ENCODE data around the gene TADA1.
"Not testable (repeated sequence)": the region's sequence is repeated elsewhere in the genome, so short reads cannot be mapped to it uniquely, and the experiment has no call there.

TADA1 gene

DNA sequence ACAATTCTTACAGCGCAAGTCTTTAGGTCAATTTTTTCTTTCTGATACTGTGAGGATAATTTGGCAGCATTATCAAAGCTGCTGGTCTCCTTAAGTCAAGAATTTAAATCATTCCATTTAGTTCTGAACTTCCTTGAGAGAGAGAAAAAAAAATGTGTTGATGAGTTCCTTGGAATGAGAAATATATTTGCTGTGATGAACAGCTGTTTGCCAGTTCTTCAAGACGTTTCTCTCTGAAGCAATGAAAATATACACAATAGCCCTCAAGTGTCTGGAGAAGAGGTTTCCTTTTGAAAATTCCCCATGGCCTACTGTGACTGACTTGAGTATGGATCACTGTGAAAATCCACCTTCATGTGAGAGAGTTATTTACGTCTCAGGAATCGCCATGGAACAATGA is 31.0 kb upstream of the TADA1 start:
- no peak for DNase-seq
- TF ChIP-seq POLR2A (IDR thresholded peaks at IDR 0.05; ENCODE audit: low read length) (no peak), GATA1 (IDR thresholded peaks at IDR 0.05; ENCODE audit: low read depth, low read length) (no peak)

DNA sequence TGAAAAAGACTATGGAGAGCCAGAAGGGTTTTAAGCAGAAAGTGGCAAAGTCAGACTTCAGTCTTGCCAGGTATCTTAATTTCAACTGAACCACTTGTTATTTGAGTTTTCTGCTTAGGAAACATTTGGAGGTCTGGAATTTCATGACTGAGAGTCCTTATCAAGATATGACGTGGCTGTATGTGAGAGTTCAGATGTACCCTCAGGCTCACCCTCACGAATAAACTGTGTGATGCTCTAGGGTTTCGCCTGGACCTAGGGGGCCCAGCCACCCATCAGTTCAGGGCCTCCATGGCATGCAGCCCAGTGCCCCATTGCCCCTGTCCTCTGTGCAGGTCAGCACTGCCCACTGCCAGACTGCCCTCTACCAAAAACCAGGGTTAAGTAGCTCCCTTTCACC is 30.6 kb upstream of the TADA1 start:
- DNase-seq: no peak
- TF ChIP-seq GATA1 (IDR thresholded peaks at IDR 0.05; ENCODE audit: low read depth, low read length) (no peak), POLR2A (IDR thresholded peaks at IDR 0.05; ENCODE audit: low read length) (no peak)

DNA sequence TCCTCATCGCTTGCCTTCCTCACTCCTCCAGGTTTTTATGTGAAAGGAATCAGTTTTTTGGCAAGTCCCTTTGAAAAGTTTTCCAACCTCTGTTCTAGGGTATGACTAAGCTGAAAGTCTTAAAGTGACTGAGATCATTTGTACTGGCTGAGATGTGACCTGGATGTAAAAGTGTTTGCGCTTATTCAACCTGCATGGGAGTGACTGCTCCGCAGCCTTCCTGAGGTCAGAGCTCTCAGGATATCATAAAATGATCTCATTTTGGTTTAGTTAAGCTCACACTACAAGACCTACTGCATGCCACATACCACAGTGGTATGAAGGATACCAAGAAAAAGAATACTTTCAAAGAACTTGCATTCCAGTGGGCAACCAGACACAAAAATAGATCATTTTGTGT is 29.8 kb upstream of the TADA1 start:
- TF ChIP-seq GATA1 (IDR thresholded peaks at IDR 0.05; ENCODE audit: low read depth, low read length) (no peak), POLR2A (IDR thresholded peaks at IDR 0.05; ENCODE audit: low read length) (no peak)
- no peak for DNase-seq

DNA sequence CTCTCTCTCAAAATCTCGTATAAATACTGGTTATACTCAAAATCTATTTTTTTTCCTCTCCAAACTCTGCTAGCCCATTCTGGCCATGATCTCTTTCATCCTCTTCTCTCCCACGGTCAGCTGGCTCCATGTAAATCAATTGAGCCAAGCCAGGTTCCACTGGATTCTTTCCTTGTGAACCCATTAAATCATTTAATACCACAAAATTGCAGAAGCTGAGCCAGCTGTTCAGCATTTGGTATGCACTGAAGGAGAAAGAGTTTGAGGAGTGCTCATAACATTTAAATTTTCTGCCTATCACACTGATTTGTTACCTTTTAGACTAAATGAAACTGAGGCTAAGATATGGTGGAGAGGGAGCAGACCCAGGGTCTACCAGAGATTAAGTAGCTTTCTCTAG is 29.1 kb upstream of the TADA1 start:
- TF ChIP-seq POLR2A (IDR thresholded peaks at IDR 0.05; ENCODE audit: low read length) (no peak), GATA1 (IDR thresholded peaks at IDR 0.05; ENCODE audit: low read depth, low read length) (no peak)
- DNase-seq: no peak

DNA sequence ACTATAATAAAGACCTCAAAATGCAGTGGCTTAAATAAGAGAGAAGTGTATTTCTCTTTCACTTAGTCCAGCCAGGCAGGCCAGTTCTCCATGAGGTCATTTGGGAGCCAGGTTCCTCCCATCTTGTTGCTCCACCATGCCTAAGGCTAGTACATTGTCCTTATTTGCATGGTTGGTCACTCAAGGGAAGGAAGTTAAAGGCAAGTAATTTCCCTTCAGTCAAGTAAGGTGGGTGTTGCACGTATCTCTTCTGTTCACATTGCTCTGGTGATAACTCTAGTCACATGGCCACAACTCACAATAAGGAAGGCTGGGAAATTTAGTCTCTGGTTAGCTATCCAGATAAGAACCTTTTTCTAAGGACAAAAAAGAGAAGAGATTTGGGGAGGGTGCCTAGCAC is 27.2 kb upstream of the TADA1 start:
- TF ChIP-seq GATA1 (IDR thresholded peaks at IDR 0.05; ENCODE audit: low read depth, low read length) (no peak), POLR2A (IDR thresholded peaks at IDR 0.05; ENCODE audit: low read length) (no peak)
- DNase-seq: peak; percentile 10 to 37

DNA sequence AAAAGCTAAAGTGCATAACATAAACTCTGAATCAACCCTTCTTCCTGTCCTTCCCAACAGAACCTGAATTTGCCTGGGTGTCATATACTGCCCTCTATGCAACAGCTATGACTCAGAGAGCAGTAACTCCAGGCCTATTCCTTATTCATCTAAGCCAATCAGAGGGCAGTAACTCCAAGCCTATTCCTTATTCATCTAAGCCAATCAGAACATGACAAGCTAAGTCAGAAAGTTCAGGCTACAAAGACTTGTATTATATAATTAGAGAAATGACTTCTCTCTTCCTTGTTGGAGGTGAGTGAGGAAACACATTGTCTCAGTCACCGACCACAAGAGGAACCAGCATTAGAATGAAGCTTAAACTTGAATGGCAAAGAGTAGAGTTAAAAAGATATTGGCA is 26.2 kb upstream of the TADA1 start:
- DNase-seq: no peak
- TF ChIP-seq GATA1 (IDR thresholded peaks at IDR 0.05; ENCODE audit: low read depth, low read length): no peak
- TF ChIP-seq POLR2A (IDR thresholded peaks at IDR 0.05; ENCODE audit: low read length): no peak

DNA sequence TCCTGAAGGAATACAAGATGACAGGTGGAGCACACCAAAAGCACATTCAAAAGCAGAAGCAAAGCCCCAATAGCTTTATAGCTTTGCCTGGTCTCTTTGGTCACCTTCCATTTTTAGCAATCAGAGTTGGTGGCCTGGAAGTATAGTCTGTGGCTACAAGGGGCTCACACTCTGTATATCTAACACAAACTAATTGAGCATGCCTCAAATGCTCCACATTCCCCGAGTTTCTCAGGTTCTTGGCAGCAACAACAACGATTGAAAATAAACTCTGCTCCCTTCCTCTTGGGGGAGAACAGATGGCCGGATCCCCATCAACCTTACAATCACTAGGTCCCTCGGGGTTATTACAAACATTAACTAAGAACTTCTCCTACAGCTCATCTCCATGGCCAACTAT is 24.9 kb upstream of the TADA1 start:
- DNase-seq: no peak
- no peak for TF ChIP-seq POLR2A (IDR thresholded peaks at IDR 0.05; ENCODE audit: low read length)
- TF ChIP-seq GATA1 (IDR thresholded peaks at IDR 0.05; ENCODE audit: low read depth, low read length): no peak

DNA sequence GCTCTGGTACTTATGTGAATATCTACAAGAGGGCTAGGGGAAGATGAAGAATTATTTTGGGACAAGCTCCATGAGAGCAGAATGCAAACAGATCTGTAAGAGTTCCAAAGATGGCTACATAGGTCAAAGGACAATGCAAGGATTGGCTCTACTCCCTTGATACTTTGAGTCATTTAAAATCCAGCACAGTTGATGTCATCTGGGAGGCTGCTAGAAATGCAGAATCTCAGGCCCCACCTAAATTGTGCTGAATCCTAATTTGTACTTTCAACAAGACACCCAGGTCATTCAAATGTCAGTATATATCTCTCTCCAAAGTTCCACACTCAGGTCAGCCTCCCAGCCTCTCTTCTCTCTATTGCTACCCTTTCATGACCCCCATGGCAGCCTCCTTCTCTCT is 23.7 kb upstream of the TADA1 start:
- DNase-seq: no peak
- TF ChIP-seq POLR2A (IDR thresholded peaks at IDR 0.05; ENCODE audit: low read length) (no peak), GATA1 (IDR thresholded peaks at IDR 0.05; ENCODE audit: low read depth, low read length) (no peak)

DNA sequence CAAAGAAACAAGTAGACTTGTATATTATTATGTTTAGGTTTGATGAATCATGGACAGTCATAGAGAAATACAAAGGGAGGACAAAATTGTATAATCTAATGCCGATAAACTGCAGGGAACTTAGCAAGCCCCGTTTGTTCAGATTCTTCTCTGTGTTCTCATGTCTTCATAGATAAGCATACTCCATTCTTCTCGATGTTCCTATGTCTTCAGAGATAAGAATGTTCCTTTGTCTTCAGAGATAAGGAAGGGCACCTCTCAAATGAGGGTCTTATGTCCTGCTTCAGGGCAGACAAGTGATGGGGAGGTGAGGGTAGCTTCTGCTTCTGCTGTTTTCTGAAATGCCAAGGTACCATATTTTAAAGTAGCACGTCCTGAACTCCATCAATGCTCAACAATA is 19.7 kb upstream of the TADA1 start:
- peak in 1 of 2 experiments; percentile 25 for DNase-seq
- TF ChIP-seq GATA1 (IDR thresholded peaks at IDR 0.05; ENCODE audit: low read depth, low read length) (no peak), POLR2A (IDR thresholded peaks at IDR 0.05; ENCODE audit: low read length) (no peak)

DNA sequence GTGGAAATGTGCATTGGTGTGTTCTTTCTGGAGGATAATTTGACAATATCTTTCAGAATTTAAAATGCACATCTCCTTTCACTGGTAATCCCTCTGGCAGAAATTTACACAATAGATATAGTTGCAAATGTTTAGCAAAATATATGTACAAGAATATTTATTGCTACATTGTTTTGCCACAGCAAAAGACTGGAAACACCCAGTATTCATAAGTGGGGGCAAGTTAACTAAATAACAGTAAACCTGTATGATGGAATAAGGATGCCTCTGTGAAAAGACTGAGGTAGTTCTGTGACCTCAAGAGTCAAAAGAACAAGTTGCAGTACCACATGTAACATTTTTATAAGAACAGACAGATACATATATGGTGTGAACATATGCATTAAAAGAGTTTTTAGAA is 13.7 kb upstream of the TADA1 start:
- no peak for DNase-seq
- TF ChIP-seq GATA1 (IDR thresholded peaks at IDR 0.05; ENCODE audit: low read depth, low read length) (no peak), POLR2A (IDR thresholded peaks at IDR 0.05; ENCODE audit: low read length) (no peak)

DNA sequence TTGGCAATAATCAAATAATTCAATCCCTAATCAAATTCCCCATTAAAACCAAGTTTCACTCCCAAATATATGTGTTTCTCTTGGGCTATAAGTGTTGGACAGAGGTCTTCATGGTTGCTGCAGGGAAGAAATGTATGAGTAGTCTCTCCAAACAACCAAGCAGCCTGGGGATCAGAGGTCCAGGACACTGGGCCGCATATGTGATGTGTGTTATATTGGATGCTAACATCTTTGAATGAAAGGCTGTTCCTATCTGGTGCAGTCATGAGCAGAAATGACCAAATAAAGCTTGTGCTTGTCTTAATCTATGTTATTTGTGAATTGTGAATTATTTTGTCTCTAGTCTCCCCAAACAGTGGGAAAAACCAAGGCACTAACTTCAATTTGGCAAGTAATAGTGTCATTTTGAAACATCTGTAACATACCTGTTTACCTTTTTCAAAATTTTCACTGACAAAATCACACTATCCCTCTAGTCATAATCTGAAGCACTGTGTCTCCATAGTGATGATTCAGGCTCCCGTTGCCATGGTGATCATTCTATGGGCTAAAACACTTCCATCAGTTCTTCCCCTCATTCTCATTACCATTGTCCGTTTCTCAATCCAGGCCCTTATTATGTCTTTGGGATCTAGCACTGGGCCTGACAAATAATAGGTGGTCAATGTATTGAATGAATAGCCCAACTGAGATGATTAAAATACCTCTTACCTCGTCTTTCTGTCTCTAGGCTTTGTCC is 12.5 kb upstream of the TADA1 start:
- TF ChIP-seq GATA1 (IDR thresholded peaks at IDR 0.05; ENCODE audit: low read depth, low read length) (no peak), POLR2A (IDR thresholded peaks at IDR 0.05; ENCODE audit: low read length) (no peak)
- DNase-seq: no peak

DNA sequence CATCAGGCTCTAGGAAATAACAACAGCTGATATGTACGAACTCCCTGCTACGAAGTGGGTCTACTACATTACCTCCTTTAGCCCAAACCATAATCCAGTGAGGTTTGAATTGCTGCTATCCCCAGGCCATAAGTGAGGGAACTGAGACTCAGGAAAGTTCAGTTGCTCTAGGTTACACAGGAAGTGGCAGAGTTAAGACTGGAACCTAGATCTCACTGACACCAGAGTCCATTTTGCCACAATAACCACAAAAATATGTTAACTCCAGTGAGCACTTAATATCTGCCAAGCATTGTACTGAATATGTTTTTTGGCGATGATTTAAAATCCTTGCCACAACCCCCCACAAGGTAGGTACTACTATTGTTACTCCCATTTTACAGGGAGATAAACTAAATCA is 8.9 kb upstream of the TADA1 start:
- DNase-seq: no peak
- TF ChIP-seq GATA1 (IDR thresholded peaks at IDR 0.05; ENCODE audit: low read depth, low read length) (no peak), POLR2A (IDR thresholded peaks at IDR 0.05; ENCODE audit: low read length) (no peak)

DNA sequence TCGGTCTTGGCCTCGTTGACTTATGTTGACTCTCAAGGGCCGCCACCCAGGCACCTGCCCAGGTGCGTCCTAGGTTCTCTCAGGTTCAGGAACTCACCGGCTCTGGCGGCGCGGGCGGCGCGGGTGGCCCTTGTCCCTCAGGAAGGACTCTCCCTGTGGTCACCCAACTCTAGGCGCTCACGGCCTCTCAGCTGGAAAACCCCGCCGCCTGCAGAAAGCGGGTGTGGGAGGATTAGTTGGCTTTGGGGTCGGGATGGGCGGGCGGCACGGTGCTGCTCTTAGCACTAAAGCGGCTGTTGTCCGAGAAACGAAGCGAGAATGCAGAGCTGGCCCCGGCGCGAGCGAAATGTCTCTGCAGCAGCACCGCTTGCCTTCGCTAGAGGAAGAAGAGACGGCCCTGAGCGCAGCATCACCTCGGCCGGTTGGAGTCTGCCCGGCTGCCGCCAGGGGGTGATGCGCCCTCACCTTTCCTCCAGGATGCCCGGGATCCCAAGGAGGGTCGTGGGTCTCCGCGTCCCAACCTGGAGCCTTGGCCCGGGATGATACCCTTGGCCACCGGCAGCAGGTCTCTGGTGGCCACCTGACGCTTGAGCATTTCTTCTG is 8.1 kb upstream of the TADA1 start:
- peak; percentile 27 to 33 for DNase-seq

DNA sequence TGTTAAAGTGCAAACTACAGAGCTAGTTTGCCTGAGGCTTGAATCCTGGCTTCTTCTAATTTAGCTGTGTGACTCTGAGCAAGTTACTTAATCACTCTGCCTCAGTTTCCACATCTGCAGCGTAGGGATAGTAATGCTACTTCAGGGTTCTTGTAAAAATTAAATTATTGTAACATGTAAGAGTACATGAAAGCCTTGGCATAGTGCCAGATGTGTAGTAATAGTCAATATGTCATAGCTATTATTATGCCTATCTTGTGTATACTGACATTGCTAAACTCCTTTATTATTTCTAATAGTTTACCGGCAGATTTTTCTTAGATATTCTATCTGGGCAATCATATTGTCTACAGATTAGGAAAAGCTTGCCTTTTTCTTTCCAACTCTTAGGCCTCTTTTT is 6.8 kb upstream of the TADA1 start:
- no peak for DNase-seq
- TF ChIP-seq GATA1 (IDR thresholded peaks at IDR 0.05; ENCODE audit: low read depth, low read length): no peak
- no peak for TF ChIP-seq POLR2A (IDR thresholded peaks at IDR 0.05; ENCODE audit: low read length)

More for the DNA sequence above, 8.1 kb upstream of the TADA1 start:
- TF ChIP-seq GATA1 (IDR thresholded peaks at IDR 0.05; ENCODE audit: low read depth, low read length) (no peak), POLR2A (IDR thresholded peaks at IDR 0.05; ENCODE audit: low read length) (no peak)

DNA sequence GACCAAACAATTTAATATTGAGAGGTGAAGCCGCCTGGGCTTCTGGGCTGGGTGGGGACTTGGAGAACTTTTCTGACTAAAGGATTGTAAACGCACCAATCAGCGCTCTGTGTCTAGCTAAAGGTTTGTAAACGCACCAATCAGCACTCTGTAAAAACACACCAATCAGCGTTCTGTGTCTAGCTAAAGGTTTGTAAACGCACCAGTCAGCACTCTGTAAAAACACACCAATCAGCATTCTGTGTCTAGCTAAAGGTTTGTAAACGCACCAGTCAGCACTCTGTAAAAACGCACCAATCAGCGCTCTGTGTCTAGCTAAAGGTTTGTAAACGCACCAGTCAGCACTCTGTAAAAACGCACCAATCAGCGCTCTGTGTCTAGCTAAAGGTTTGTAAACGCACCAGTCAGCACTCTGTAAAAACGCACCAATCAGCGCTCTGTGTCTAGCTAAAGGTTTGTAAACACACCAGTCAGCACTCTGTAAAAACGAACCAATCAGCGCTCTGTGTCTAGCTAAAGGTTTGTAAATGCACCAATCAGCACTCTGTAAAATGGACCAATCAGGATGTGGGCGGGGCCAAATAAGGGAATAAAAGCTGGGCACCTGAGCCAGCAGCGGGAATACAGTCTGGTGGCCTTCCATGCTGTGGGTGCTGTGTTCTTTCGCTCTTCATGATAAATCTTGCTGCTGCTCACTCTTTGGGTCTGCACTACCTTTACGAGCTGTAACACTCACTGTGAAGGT is 2.3 kb upstream of the TADA1 start:
- not testable (repeated sequence) for DNase-seq

Measured in erythroblast (primary cell).